H9 (cell line): ENCODE measurements around the gene RNU2-63P. TPM values are rescaled to one million over a fixed set of nuclear protein-coding genes. Genes with fewer than 3 reads are reported as not detected.

Source experiments
- DNase-seq: peaks from one replicate; pipeline ENCODE4 v3.0.0-alpha.2; 2017
- H2AFZ ChIP-seq: one replicate; pipeline ENCODE4 v1.6.1; 2013; ENCODE audit warnings: mild to moderate bottlenecking, low read length, control low read depth, moderate library complexity
- H2AK5ac ChIP-seq: 2 replicates; pipeline ENCODE4 v1.6.1; 2013; ENCODE audit warnings: low read length, control low read depth, mixed read lengths; ENCODE audit not compliant: insufficient read length
- H2BK120ac ChIP-seq: one replicate; pipeline ENCODE4 v1.6.1; 2013; ENCODE audit warnings: low read depth, mild to moderate bottlenecking, low read length, control low read depth, inconsistent platforms; ENCODE audit not compliant: poor library complexity, severe bottlenecking
- H2BK12ac ChIP-seq: 2 replicates; pipeline ENCODE4 v1.6.1; 2013; ENCODE audit warnings: low read length, control low read depth, mixed read lengths, low read depth; ENCODE audit not compliant: insufficient read length
- H2BK15ac ChIP-seq: 2 replicates; pipeline ENCODE4 v1.6.1; 2013; ENCODE audit warnings: low read depth, low read length, control low read depth
- H2BK20ac ChIP-seq: one replicate; pipeline ENCODE4 v1.6.1; 2013; ENCODE audit warnings: low read depth, mild to moderate bottlenecking, low read length, control low read depth, inconsistent platforms; ENCODE audit not compliant: poor library complexity, severe bottlenecking
- H2BK5ac ChIP-seq: 2 replicates; pipeline ENCODE4 v1.6.1; 2013; ENCODE audit warnings: low read length, control low read depth, mixed read lengths; ENCODE audit not compliant: insufficient read length
- H3K14ac ChIP-seq: 2 replicates; pipeline ENCODE4 v1.6.1; 2013; ENCODE audit warnings: low read length, control low read depth; ENCODE audit not compliant: insufficient read depth
- H3K18ac ChIP-seq: 2 replicates; pipeline ENCODE4 v1.6.1; 2013; ENCODE audit warnings: low read depth, mild to moderate bottlenecking, mixed read lengths, low read length, control low read depth; ENCODE audit not compliant: insufficient read length
- H3K23ac ChIP-seq: 2 replicates; pipeline ENCODE4 v1.6.1; 2013; ENCODE audit warnings: low read length, control low read depth, mixed read lengths, low read depth; ENCODE audit not compliant: insufficient read length
- H3K23me2 ChIP-seq: 2 replicates; pipeline ENCODE4 v1.6.1; 2013; ENCODE audit warnings: low read depth, mild to moderate bottlenecking, mixed read lengths, low read length, control low read depth; ENCODE audit not compliant: insufficient read length, poor library complexity, severe bottlenecking
- H3K27ac ChIP-seq: 2 replicates; pipeline ENCODE4 v1.5.1; 2013; ENCODE audit warnings: low read length, control low read depth, mixed read lengths, low read depth; ENCODE audit not compliant: insufficient read length
- H3K27me3 ChIP-seq: 2 replicates; pipeline ENCODE4 v1.6.1; 2013; ENCODE audit warnings: low read length, control low read depth, inconsistent platforms; ENCODE audit not compliant: insufficient read depth
- H3K4ac ChIP-seq: 2 replicates; pipeline ENCODE4 v1.6.1; 2013; ENCODE audit warnings: low read depth, mild to moderate bottlenecking, control low read depth, inconsistent platforms, low read length, moderate library complexity
- H3K4me1 ChIP-seq: 2 replicates; pipeline ENCODE4 v1.6.1; 2013; ENCODE audit warnings: low read length, control low read depth, inconsistent platforms; ENCODE audit not compliant: insufficient read depth
- H3K4me2 ChIP-seq: 2 replicates; pipeline ENCODE4 v1.6.1; 2013; ENCODE audit warnings: low read length, control low read depth, mixed read lengths; ENCODE audit not compliant: insufficient read length, insufficient read depth
- H3K56ac ChIP-seq: 2 replicates; pipeline ENCODE4 v1.6.1; 2013; ENCODE audit warnings: low read depth, mild to moderate bottlenecking, mixed read lengths, low read length, control low read depth; ENCODE audit not compliant: insufficient read length
- H3K79me1 ChIP-seq: 2 replicates; pipeline ENCODE4 v1.6.1; 2013; ENCODE audit warnings: low read depth, mild to moderate bottlenecking, moderate library complexity, low read length, control low read depth, inconsistent platforms; ENCODE audit not compliant: insufficient read depth, poor library complexity, severe bottlenecking
- H3K79me2 ChIP-seq: 2 replicates; pipeline ENCODE4 v1.6.1; 2013; ENCODE audit warnings: low read length, control low read depth, inconsistent platforms; ENCODE audit not compliant: insufficient read depth
- H3K9ac ChIP-seq: 2 replicates; pipeline ENCODE4 v1.6.1; 2013; ENCODE audit warnings: low read length, control low read depth, mixed read lengths; ENCODE audit not compliant: insufficient read length; ENCODE audit errors: extremely low read depth
- H3K9me3 ChIP-seq: one replicate; pipeline ENCODE4 v1.6.1; 2013; ENCODE audit warnings: low read depth, low read length, inconsistent platforms; ENCODE audit not compliant: control insufficient read depth
- H3T11ph ChIP-seq: one replicate; pipeline ENCODE4 v1.6.1; 2013; ENCODE audit warnings: mild to moderate bottlenecking, low read length, control low read depth, inconsistent platforms
- H4K20me1 ChIP-seq: one replicate; pipeline ENCODE4 v1.6.1; 2013; ENCODE audit not compliant: control insufficient read depth, insufficient read length, insufficient read depth
- H4K5ac ChIP-seq: 2 replicates; pipeline ENCODE4 v1.6.1; 2013; ENCODE audit warnings: low read depth, mild to moderate bottlenecking, mixed read lengths, low read length, control low read depth; ENCODE audit not compliant: insufficient read length
- H4K8ac ChIP-seq: replicated peaks from 2 replicates; pipeline ENCODE4 v1.6.1; 2013; ENCODE audit warnings: low read length, control low read depth, mixed read lengths, low read depth; ENCODE audit not compliant: insufficient read length
- H4K91ac ChIP-seq: 2 replicates; pipeline ENCODE4 v1.6.1; 2013; ENCODE audit warnings: low read depth, mild to moderate bottlenecking, moderate library complexity, mixed read lengths, low read length, control low read depth; ENCODE audit not compliant: insufficient read length
- H3K27ac Mint-ChIP-seq, 3 experiments: 2 replicates in 2 of 3; 3 replicates in 1 of 3; pipeline ENCODE4 v1.8.0; 2020 to 2021; ENCODE audit warnings: mixed read lengths in 3 of 3, mild to moderate bottlenecking in 1 of 3, moderate library complexity in 1 of 3
- H3K27me3 Mint-ChIP-seq: 2 replicates; pipeline ENCODE4 v1.8.0; 2021; ENCODE audit warnings: low read depth, mild to moderate bottlenecking, moderate library complexity, mixed read lengths
- H3K36me3 Mint-ChIP-seq, 3 experiments: 2 replicates in 2 of 3; 3 replicates in 1 of 3; pipeline ENCODE4 v1.8.0; 2020 to 2021; ENCODE audit warnings: low read depth in 3 of 3, mixed read lengths in 3 of 3; ENCODE audit not compliant: insufficient read depth in 1 of 3
- H3K4me1 Mint-ChIP-seq, 2 experiments: 2 replicates each; pipeline ENCODE4 v1.8.0; 2020; ENCODE audit warnings: mixed read lengths in 2 of 2
- H3K4me3 Mint-ChIP-seq, 2 experiments: 2 replicates in 1 of 2; 3 replicates in 1 of 2; pipeline ENCODE4 v1.8.0; 2020 to 2021; ENCODE audit warnings: mild to moderate bottlenecking in 2 of 2, mixed read lengths in 2 of 2, moderate library complexity in 1 of 2
- H3K9me3 Mint-ChIP-seq, 2 experiments: 2 replicates in 1 of 2; 3 replicates in 1 of 2; pipeline ENCODE4 v1.8.0; 2020; ENCODE audit warnings: mild to moderate bottlenecking in 2 of 2, mixed read lengths in 2 of 2, moderate library complexity in 1 of 2
- CTCF ChIP-seq: fragments of 200-600 bp; sonication (generic); conservative IDR thresholded peaks from 3 replicates; pipeline ENCODE4 v1.8.0; 2021; ENCODE audit warnings: antibody characterized with exemption, mild to moderate bottlenecking
- WGBS: extraction: QIAGEN DNeasy Blood & Tissue Kit; methylation state at CpG from one replicate; pipeline ENCODE4 v1.1.7; 2013; ENCODE audit warnings: missing lambda C conversion rate, low lambda C conversion rate, mixed read lengths; ENCODE audit not compliant: insufficient read length; ENCODE audit errors: extremely low coverage; 5-methylcytosine and 5-hydroxymethylcytosine counted together
- total RNA-seq: library from RNA; stranded (reverse); gene quantifications from 2 replicates; pipeline ENCODE4 v1.2.1, GENCODE V29; 2021

The RNU2-63P gene
- total RNA-seq, 1 experiment from 2014 or later: 31.1 TPM

- H3K4ac ChIP-seq: no peak overlapping the region; the same call in 1 of the 2 replicates
Observed at GRCh38 chr2:88016960-88017779, 823 bp upstream of the RNU2-63P start.

More at GRCh38 chr2:88016960-88017779, 823 bp upstream of the RNU2-63P start:
- Histone ChIP-seq H4K91ac (no peak overlapping the region), H3T11ph (no peak overlapping the region), H3K56ac (no peak overlapping the region), H3K27me3 (no peaks in the 10 kb centered on the region), H3K4me2 (peak overlapping the region; percentile 39), H2BK120ac (no peak overlapping the region), H2BK5ac (no peak overlapping the region), H2BK12ac (no peak overlapping the region), H3K23me2 (no peaks in the 10 kb centered on the region), H4K5ac (no peak overlapping the region), H2BK15ac (no peak overlapping the region), H2BK20ac (no peak overlapping the region), H3K79me2 (no peaks in the 10 kb centered on the region), H2AFZ (peak overlapping the region; percentile 61), H3K23ac (no peak overlapping the region), H3K9ac (peak overlapping the region; percentile 89), H3K9me3 (no peaks in the 10 kb centered on the region), H3K79me1 (no peaks in the 10 kb centered on the region), H3K4me1 (peaks cover 9% of the 10 kb centered on the region; the same call in 1 of the 2 replicates), H3K27ac (peak overlapping the region; percentile 88), H4K8ac (no peak overlapping the region), H3K18ac (peak overlapping the region; percentile 99), H2AK5ac (no peak overlapping the region), H4K20me1 (no peaks in the 10 kb centered on the region), H3K14ac (peak overlapping the region; percentile 16)
- no CpG with 5 or more reads among the region's 46 CpGs for WGBS
- peak overlapping the region; percentile 95 to 96 for H3K4me3 Mint-ChIP-seq
- DNase-seq: no peak
- no peaks in the 10 kb centered on the region; a peak in 1 of 5 replicates for H3K9me3 Mint-ChIP-seq
- no peaks in the 10 kb centered on the region; a peak in 1 of 7 replicates for H3K36me3 Mint-ChIP-seq
- 0 out of 3 replicates have a peak, but pooled peaks have one; percentile 14 for TF ChIP-seq CTCF
- H3K27me3 Mint-ChIP-seq: no peaks in the 10 kb centered on the region
- H3K27ac Mint-ChIP-seq: peak overlapping the region; percentile 100
- H3K4me1 Mint-ChIP-seq: peaks cover 39 to 42% of the 10 kb centered on the region in 2 experiments
